Measurements from ENCODE around the gene HSD17B12.

Gene HSD17B12

GRCh38 chr11:43874738-43875137 lies 194.2 kb downstream of the HSD17B12 start:
- no peak for DNase-seq

DNA sequence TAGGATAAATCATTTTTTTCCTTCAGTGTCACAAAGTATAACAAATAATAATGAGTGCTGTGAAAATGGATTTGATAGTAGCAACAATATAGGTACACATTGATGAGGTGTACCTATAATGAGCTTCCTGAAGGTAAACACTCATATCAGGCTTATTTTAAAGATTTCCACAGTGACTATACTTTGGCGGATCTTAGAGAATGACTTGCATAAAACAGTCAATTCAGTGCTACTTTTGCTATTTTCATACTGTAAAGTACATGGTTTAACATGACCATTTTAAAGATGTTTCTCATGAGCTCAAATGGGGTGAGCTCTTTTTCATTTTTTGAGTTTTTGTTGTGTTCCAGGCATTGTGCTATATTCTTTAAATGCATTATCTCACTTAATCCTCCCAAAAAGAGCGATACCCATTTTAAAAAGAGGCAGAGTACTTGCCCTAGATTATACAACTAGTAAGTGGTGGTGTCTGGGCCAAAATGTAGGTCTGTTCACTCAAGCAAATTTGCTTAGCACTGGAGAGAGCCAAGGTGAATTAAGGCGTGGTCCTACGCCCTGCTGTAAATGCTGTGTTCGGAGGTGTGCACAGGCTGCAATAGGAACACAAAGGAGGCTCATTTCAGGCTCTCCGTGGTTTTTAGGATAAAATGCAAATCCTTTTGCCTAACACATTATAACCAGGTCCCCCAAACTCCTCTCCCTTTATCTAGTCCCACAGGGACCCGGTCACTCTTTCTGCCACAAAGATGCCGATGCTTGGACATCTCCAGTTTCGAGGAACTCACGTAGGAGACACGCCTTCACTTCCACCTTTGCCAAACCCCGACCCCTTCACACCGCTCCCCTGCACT lies 199.5 kb downstream of the HSD17B12 start:
- DNase-seq = no peak

GRCh38 chr11:43880640-43881159 lies 200.2 kb downstream of the HSD17B12 start, which contains the start of gene ALKBH3:
Gene ALKBH3 (plus strand): TSS chr11:43880831. CDS start chr11:43882653, 1,822 bp downstream.
- peak; percentile 91 for DNase-seq

GRCh38 chr11:43892851-43893250 lies 212.3 kb downstream of the HSD17B12 start:
- no peak for DNase-seq

DNA sequence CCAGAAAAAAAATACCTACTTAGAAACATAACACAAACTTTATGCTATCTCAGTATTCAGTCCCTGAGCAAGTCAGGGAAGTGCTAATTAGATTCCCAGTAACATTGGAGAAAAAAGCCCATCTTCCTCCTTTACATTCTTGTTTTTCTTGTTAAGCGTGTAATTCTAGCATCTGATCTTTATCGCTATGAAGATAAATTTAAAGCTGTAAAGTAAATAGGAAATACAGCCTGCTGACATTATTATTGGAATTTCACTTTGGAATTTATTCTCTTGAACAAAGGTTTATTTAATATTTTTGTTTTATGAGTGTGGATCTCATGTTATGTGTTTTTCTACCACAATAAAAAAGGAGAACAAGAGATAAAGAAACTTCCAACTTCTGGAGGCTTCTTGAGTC lies 214.0 kb downstream of the HSD17B12 start:
- no peak for DNase-seq

DNA sequence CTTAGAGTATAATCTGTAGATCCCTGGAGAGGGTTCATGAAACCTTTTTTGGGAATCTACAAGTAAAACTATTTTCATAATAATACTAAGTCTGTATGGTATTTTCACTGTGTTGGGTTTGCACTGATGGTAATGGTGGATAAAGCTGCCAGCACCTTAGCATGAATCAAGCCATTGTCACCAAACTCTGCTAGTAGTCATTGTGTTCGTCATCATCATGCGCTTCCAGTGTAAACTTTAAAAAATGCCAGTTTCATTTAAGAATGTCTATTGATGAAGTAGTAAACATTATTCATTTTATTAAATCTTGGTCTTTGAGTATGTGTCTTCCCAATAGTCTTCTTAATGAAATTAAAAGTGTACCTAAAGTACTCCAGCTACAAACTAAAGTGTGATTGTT lies 215.1 kb downstream of the HSD17B12 start:
- no peak for DNase-seq

GRCh38 chr11:43898574-43898973 lies 218.0 kb downstream of the HSD17B12 start:
- no peak for DNase-seq

DNA sequence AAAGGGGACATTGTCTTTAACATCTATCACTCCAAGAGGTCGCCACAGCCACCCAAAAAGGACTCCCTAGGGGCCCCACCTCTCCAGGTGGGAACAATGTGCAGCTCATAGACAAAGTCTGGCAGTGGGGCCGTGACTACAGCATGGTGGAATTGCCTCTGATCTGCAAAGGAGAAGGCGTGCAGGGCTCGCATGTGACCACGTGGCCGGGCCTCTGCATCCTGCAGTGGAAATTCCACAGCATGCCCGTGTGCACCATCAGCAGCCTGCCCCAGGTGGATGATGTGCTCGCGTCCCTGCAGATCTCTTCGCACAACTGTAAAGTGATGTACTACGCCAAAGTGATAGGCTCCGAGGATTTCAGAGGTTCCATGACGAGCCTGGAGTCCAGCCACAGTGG lies 218.6 kb downstream of the HSD17B12 start:
- no peak for DNase-seq

DNA sequence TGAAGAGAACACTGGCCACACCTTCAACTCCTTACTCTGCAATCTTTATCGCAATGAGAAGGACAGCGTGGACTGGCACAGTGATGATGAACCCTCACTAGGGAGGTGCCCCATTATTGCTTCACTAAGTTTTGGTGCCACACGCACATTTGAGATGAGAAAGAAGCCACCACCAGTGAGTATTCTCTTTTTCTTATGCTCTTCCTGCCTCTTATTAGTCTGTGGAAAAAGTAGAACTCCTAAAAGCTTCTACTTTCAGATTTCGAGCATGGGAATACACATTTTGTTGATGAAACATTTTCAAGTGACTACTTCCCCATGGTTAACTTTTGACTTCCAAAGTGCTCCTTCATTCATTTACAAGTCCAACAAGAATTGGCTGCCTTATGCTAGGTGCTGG lies 221.0 kb downstream of the HSD17B12 start:
- no peak for DNase-seq

- DNase-seq = no peak
Observed at GRCh38 chr11:43903078-43903477, 222.5 kb downstream of the HSD17B12 start.

DNA sequence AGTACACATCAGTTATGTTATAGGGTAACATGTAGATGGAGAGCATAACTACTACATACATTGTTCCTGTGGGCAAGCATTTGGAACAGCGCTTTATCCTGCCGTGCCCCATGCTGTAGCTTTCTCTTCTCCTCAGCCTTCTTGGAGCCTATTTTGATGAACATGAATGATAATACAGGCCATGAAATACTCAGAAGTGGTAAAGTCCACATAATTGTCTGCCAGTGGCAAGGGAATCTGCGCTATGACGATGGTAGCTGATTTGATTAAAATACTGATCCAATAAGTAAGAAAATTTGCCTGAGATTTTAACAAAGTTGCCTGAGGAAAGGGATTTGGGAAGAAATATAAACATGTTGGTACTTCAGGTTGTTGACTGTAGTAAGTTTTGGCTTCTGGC lies 223.4 kb downstream of the HSD17B12 start:
- no peak for DNase-seq

DNA sequence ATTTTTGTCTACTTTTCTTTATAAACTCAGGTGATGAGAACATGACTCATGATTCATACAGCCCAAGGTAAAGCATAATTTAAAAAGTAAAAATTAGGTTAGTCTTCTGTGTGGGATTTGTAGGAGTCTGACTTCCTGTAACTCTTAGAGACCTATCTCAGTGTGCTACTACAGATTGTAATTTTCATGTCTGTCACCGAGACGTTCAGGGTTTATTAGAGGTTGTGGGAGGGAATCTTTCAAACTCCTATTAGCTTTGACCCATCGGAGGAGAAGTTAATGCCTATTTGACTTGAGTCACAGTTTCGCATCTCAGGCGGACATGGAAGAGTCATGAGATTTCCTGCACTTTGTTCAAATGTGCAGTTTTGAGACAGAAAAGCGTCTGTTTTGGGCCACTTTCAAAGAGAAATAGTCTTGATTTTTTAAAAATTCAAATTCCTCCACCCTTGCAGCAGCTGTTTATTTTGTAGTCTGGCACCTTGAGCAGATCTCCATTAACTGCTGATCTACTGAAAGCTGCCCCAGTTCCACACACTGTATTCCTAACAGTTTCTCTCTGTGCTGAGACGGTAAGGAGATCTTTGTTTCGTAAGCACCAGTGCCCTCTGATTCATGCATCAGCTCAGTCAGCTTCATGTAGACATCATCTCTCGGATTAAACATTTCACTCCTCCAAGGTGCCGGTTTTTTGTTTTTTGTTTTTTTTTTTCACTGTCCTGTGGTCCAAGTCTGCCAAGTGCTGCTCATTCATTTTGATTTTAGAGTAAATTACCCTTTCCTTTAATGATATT lies 224.4 kb downstream of the HSD17B12 start:
- DNase-seq = no peak

GRCh38 chr11:43905813-43906241 lies 225.3 kb downstream of the HSD17B12 start:
- DNase-seq = no peak

Data from CD4-positive, alpha-beta T cell treated with Interleukin-6 for 4 hours (primary cell).